Thyroid gland (tissue), 4 donors: ENCODE results near the gene FANCG.

Experiments
- CTCF ChIP-seq, 6 experiments: fragments of 200-600 bp in 3 of 6; fragments of 450-650 bp in 3 of 6; sonication (generic) in 3 of 6; IDR thresholded peaks; one replicate each; pipeline ENCODE4 v1.5.1; 2016 to 2019; ENCODE audit warnings: antibody characterized with exemption in 6 of 6, mild to moderate bottlenecking in 2 of 6, inconsistent platforms in 1 of 6, moderate library complexity in 1 of 6
- POLR2A ChIP-seq, 2 donors: fragments of 450-650 bp; IDR thresholded peaks; one replicate each; pipeline ENCODE4 v1.6.1; 2017; ENCODE audit warnings: antibody characterized with exemption in 2 of 2, mild to moderate bottlenecking in 2 of 2, moderate library complexity in 1 of 2

- TF ChIP-seq POLR2A (IDR thresholded peaks at IDR 0.05) (no peak), CTCF (IDR thresholded peaks at IDR 0.05) (no peak)
Observed at GRCh38 chr9:35074141-35074540, 5.6 kb downstream of the FANCG start.
